ENCODE results near the gene TBC1D19.

DNA sequence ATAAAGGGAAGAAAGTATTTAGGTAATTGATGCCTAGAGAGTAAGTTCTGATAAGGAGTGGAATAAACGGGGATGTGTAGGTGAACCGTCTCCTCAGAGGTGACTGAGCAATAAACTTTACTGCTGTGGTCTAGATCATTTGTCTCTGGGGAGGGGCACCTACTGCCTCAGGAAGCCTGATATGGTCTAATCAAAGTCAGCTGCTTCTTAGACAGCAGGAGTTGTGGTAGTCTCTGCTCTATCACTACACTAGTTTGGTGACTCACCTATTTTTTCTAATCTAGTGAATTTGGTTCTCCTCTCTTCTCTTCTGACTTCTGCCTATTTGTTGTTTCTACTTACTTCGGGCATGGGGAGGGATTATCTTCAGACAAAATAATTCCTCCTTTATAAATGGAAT, 181.6 kb downstream of the TBC1D19 start:
- TF ChIP-seq CTCF (IDR thresholded peaks at IDR 0.05; ENCODE audit: low read depth, low read length) (no peak), POLR2A (IDR thresholded peaks at IDR 0.05; ENCODE audit: extremely low read depth, insufficient read length) (no peak)
